Esophagus muscularis mucosa (tissue), 3 donors: ENCODE data around the gene RYR2.

ENCODE experiments used
- CTCF ChIP-seq, 3 experiments: fragments of 200-600 bp in 2 of 3; fragments of 450-650 bp in 1 of 3; sonication (generic) in 2 of 3; IDR thresholded peaks; one replicate each; pipeline ENCODE4 v1.5.1; 2017 to 2019; ENCODE audit warnings: antibody characterized with exemption in 3 of 3, mild to moderate bottlenecking in 2 of 3, moderate library complexity in 1 of 3
- POLR2A ChIP-seq: fragments of 450-650 bp; IDR thresholded peaks from one replicate; pipeline ENCODE4 v1.6.1; 2017; ENCODE audit warnings: antibody characterized with exemption, moderate library complexity, mild to moderate bottlenecking, low read depth

- no peak for TF ChIP-seq CTCF (IDR thresholded peaks at IDR 0.05)
- no peak for TF ChIP-seq POLR2A
Measured at GRCh38 chr1:237105826-237106225, 63.8 kb downstream of the RYR2 start.
